ENCODE data around the gene SMIM7. TPM values are rescaled to one million over a fixed set of nuclear protein-coding genes. Genes with fewer than 3 reads are reported as not detected.
A peak's percentile ranks its signal among the peaks of the same experiment; 100 is the strongest.

The SMIM7 gene
- total RNA-seq, 4 donors from 2014 or later: 36.4 to 60.5 (median 49.8) TPM

DNA sequence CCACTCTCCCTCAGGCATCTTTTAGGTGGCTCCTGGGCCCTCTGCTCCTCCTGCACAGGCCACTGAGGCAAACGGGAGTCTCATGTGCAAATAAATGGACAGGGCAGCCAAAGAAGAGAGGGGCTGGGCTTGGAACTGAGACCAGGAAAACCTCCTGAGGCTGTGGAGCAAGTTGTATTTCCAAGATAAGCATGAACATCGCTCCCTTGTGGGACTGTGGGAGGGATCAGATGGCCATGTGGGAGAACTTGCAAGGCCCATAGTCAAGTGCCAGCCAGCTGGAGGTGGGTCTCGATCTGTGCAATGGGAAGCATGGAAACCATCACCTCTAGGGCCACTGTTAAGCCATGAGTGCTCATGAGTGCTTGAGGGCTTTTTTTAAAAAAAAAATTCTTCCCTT, 56.9 kb downstream of the SMIM7 start:
- ATAC-seq: no peak

DNA sequence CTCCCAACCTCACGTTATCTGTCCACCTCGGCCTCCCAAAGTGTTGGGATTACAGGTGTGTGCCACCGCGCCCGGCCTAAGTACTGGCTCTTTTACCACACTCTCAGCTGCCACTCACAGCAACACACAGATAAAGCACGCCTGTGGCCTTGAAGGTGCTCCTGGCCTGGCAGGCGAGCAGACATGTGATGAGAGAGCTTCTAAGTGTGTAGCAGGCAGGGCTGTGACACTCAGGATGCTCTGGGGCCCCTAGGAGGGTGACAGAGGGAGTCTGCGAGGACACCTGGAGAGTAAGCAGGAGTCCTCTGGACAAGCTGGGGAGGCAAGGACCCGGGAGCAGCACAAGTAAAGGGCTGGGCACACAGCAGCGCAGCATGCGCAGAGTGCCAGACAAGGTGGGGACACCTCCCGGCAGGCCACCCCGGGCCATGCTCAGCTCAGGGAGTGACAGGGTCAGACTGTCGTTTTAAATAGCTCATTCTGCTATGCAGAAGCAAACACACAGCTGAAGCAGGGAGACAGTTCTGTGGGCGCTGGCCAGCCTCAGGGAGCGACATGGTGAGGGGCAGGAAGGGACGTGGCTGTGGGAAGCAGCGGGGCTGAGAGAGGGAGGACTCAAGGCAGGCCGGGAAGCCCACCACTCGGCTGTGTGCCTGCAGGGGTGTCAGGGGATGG, 58.4 kb downstream of the SMIM7 start:
- DNase-seq: no peak
- Histone ChIP-seq H3K9me3 (no peaks in the 10 kb centered on the region), H3K27me3 (no peaks in the 10 kb centered on the region), H3K4me1 (peaks cover 58 to 74% of the 10 kb centered on the region in 2 donors), H3K27ac (peak overlapping the region in 2 of 4 donors; percentile 20 to 44), H3K36me3 (no peaks in the 10 kb centered on the region), H3K4me3 (no peak overlapping the region)
- in situ Hi-C loops (cut with MboI; ENCODE audit: low sequenced_read_pairs in 4 of 4): no loop called here
- ATAC-seq: no peak
- TF ChIP-seq, protein P1, sequence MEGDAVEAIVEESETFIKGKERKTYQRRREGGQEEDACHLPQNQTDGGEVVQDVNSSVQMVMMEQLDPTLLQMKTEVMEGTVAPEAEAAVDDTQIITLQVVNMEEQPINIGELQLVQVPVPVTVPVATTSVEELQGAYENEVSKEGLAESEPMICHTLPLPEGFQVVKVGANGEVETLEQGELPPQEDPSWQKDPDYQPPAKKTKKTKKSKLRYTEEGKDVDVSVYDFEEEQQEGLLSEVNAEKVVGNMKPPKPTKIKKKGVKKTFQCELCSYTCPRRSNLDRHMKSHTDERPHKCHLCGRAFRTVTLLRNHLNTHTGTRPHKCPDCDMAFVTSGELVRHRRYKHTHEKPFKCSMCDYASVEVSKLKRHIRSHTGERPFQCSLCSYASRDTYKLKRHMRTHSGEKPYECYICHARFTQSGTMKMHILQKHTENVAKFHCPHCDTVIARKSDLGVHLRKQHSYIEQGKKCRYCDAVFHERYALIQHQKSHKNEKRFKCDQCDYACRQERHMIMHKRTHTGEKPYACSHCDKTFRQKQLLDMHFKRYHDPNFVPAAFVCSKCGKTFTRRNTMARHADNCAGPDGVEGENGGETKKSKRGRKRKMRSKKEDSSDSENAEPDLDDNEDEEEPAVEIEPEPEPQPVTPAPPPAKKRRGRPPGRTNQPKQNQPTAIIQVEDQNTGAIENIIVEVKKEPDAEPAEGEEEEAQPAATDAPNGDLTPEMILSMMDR (IDR thresholded peaks at IDR 0.05 in 4 of 5, conservative IDR thresholded peaks at IDR 0.05 in 1 of 5): no peak
- no peak for TF ChIP-seq POLR2A (IDR thresholded peaks at IDR 0.05)
- intact Hi-C loops (cut with DNase I; ENCODE audit: low total_unique reads): loop anchor here (10.0 kb wide), 1 partner anchor 223 kb away; the partner anchor contains the start of gene SIN3B

More for the DNA sequence above, 56.9 kb downstream of the SMIM7 start:
- Histone ChIP-seq H3K4me1 (peaks cover 71 to 76% of the 10 kb centered on the region in 2 donors), H3K9me3 (no peaks in the 10 kb centered on the region), H3K4me3 (no peak overlapping the region), H3K27ac (no peak overlapping the region), H3K27me3 (no peaks in the 10 kb centered on the region), H3K36me3 (no peaks in the 10 kb centered on the region)
- no peak for TF ChIP-seq POLR2A (IDR thresholded peaks at IDR 0.05)
- TF ChIP-seq, protein P1 (IDR thresholded peaks at IDR 0.05 in 4 of 5, conservative IDR thresholded peaks at IDR 0.05 in 1 of 5): no peak
- in situ Hi-C loops (cut with MboI; ENCODE audit: low sequenced_read_pairs in 4 of 4): no loop called here
- intact Hi-C loops (cut with DNase I; ENCODE audit: low total_unique reads): loop anchor here (10.0 kb wide), 1 partner anchor 222 kb away; the partner anchor contains the start of gene SIN3B
- no peak for DNase-seq

DNA sequence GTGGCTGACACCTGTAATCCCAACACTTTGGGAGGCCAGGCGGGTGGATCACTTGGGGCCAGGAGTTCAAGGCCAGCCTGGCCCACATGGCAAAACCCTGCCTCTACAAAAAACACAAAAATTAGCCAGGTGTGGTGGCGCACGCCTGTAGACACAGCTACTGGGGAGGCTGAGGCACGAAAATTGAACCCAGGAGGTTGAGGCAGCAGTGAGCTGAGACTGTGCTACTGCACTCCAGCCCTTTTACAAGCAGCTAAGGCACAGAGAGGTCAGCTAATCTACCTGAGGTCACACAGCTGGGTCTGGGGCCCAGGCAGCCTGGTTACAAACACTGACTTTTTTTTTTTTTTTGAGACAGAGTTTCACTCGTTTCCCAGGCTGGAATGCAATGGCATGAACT, 59.1 kb downstream of the SMIM7 start:
- in situ Hi-C loops (cut with MboI; ENCODE audit: low sequenced_read_pairs in 4 of 4) (no loop called here), intact Hi-C loops (cut with DNase I; ENCODE audit: low total_unique reads) (loop anchor here (10.0 kb wide), 1 partner anchor 224 kb away; the partner anchor contains the start of gene SIN3B)
- Histone ChIP-seq H3K27ac (no peak overlapping the region), H3K4me3 (no peak overlapping the region), H3K27me3 (no peaks in the 10 kb centered on the region), H3K4me1 (peaks cover 54 to 70% of the 10 kb centered on the region in 2 donors), H3K36me3 (no peaks in the 10 kb centered on the region), H3K9me3 (no peaks in the 10 kb centered on the region)
- ATAC-seq (no peak), DNase-seq (no peak)
- TF ChIP-seq, protein P1 (IDR thresholded peaks at IDR 0.05 in 4 of 5, conservative IDR thresholded peaks at IDR 0.05 in 1 of 5): no peak
- TF ChIP-seq POLR2A (IDR thresholded peaks at IDR 0.05): no peak

DNA sequence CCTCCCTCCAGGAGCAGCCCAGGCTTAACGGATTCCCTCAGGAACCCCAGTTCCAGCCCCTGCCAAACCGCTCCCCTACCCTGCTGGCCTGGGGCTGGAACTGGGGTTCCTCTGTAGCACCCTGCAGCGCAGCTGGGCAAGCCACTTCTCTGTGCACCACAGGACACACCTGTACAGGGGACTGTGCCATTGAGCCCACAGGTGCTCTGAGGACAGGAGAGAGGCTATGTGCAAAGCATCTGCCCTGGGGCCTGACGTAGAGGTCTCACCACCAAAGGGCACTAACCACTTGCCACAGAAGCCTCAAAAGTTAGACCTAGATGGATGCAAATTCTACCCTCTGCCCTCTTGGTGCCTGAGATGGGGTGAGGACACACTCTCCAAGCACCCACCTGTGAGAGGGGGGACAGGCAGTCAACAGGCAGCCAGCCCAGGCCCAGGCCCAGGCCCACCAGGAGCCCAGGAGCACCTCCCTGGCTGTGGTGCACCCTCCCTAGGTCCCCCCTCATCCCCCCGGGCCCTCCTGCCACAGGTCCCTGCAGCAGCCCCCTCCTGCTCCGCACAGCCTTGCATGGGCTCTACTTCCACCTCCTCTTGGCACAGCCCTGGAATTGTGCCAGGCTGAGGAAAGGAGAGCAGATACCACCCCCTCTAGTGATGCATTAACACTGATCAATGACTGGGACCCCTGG, 60.1 kb downstream of the SMIM7 start:
- TF ChIP-seq POLR2A (IDR thresholded peaks at IDR 0.05): no peak
- TF ChIP-seq, protein P1 (IDR thresholded peaks at IDR 0.05 in 4 of 5, conservative IDR thresholded peaks at IDR 0.05 in 1 of 5): no peak
- intact Hi-C loops (cut with DNase I; ENCODE audit: low total_unique reads) (loop anchor here (10.0 kb wide), 1 partner anchor 225 kb away; the partner anchor contains the start of gene SIN3B), in situ Hi-C loops (cut with MboI; ENCODE audit: low sequenced_read_pairs in 4 of 4) (no loop called here)
- no peak overlapping the region for H3K4me3 ChIP-seq
- ATAC-seq: no peak
- no peak for DNase-seq
- H3K36me3 ChIP-seq: no peaks in the 10 kb centered on the region
- H3K4me1 ChIP-seq: peaks cover 53 to 69% of the 10 kb centered on the region in 2 donors
- no peak overlapping the region for H3K27ac ChIP-seq
- no peaks in the 10 kb centered on the region for H3K9me3 ChIP-seq
- no peaks in the 10 kb centered on the region for H3K27me3 ChIP-seq
